Measurements from ENCODE around the gene SREBF2. TPM values are rescaled to one million over a fixed set of nuclear protein-coding genes. Genes with fewer than 3 reads are reported as not detected.

The SREBF2 gene
- total RNA-seq, 1 experiment from 2014 or later, result 159 TPM

- Histone ChIP-seq H3K36me3 (ENCODE audit: insufficient read depth, low read length) (peaks cover 11% of the 10 kb centered on the region), H3K79me2 (ENCODE audit: low read length) (peaks cover 3% of the 10 kb centered on the region), H3K27me3 (ENCODE audit: low read length) (no peaks in the 10 kb centered on the region), H3K27ac (ENCODE audit: low read length) (peak overlapping the region; percentile 100), H3K9me2 (replicated peaks; ENCODE audit: insufficient read depth, low read length) (no peaks in the 10 kb centered on the region), H2AFZ (ENCODE audit: low read length) (no peak overlapping the region), H3K4me2 (ENCODE audit: low read depth, low read length, poor library complexity, severe bottlenecking) (peak overlapping the region; percentile 25), H4K20me1 (ENCODE audit: insufficient read depth, low read depth, low read length) (no peaks in the 10 kb centered on the region), H3K9ac (ENCODE audit: low read length) (peak overlapping the region; percentile 69), H3K4me1 (ENCODE audit: low read length) (peaks cover 98% of the 10 kb centered on the region), H3K4me3 (ENCODE audit: low read length) (no peak overlapping the region), H3K9me3 (ENCODE audit: low read length) (no peaks in the 10 kb centered on the region)
- peak; percentile 57 for DNase-seq
These were observed 101.5 kb downstream of the SREBF2 start for GRCh38 chr22:41934284-41935014.

- Histone ChIP-seq H3K79me2 (ENCODE audit: low read length) (peaks cover 4% of the 10 kb centered on the region), H3K9me3 (ENCODE audit: low read length) (no peaks in the 10 kb centered on the region), H3K4me1 (ENCODE audit: low read length) (peaks cover 98% of the 10 kb centered on the region), H2AFZ (ENCODE audit: low read length) (no peak overlapping the region), H4K20me1 (ENCODE audit: insufficient read depth, low read depth, low read length) (no peaks in the 10 kb centered on the region), H3K4me2 (ENCODE audit: low read depth, low read length, poor library complexity, severe bottlenecking) (no peak overlapping the region), H3K4me3 (ENCODE audit: low read length) (no peak overlapping the region), H3K9ac (ENCODE audit: low read length) (peak overlapping the region; percentile 69), H3K27me3 (ENCODE audit: low read length) (no peaks in the 10 kb centered on the region), H3K9me2 (replicated peaks; ENCODE audit: insufficient read depth, low read length) (no peaks in the 10 kb centered on the region), H3K36me3 (ENCODE audit: insufficient read depth, low read length) (peaks cover 12% of the 10 kb centered on the region), H3K27ac (ENCODE audit: low read length) (peak overlapping the region; percentile 100)
- DNase-seq, result peak; percentile 63
These were observed 102.1 kb downstream of the SREBF2 start for GRCh38 chr22:41935015-41935351.

GRCh38 chr22:41935509-41935908 is 102.6 kb downstream of the SREBF2 start:
- Histone ChIP-seq H3K27ac (ENCODE audit: low read length) (peak overlapping the region; percentile 100), H3K9ac (ENCODE audit: low read length) (peak overlapping the region; percentile 69), H2AFZ (ENCODE audit: low read length) (no peak overlapping the region), H3K4me1 (ENCODE audit: low read length) (peaks cover 98% of the 10 kb centered on the region), H3K4me2 (ENCODE audit: low read depth, low read length, poor library complexity, severe bottlenecking) (peak overlapping the region; percentile 50), H3K4me3 (ENCODE audit: low read length) (no peak overlapping the region), H3K27me3 (ENCODE audit: low read length) (no peaks in the 10 kb centered on the region), H3K9me3 (ENCODE audit: low read length) (no peaks in the 10 kb centered on the region), H3K36me3 (ENCODE audit: insufficient read depth, low read length) (peaks cover 12% of the 10 kb centered on the region), H3K9me2 (replicated peaks; ENCODE audit: insufficient read depth, low read length) (no peaks in the 10 kb centered on the region), H4K20me1 (ENCODE audit: insufficient read depth, low read depth, low read length) (no peaks in the 10 kb centered on the region), H3K79me2 (ENCODE audit: low read length) (peaks cover 4% of the 10 kb centered on the region)
- peak; percentile 66 for DNase-seq

GRCh38 chr22:41936894-41937169 is 103.9 kb downstream of the SREBF2 start:
- no peaks in the 10 kb centered on the region for H3K9me3 ChIP-seq (ENCODE audit: low read length)
- peaks cover 17% of the 10 kb centered on the region for H3K36me3 ChIP-seq (ENCODE audit: insufficient read depth, low read length)

GRCh38 chr22:41939981-41940831 is 107.3 kb downstream of the SREBF2 start:
- DNase-seq, result peak; percentile 89
- H3K9ac ChIP-seq (ENCODE audit: low read length), result peak overlapping the region; percentile 63

More at GRCh38 chr22:41936894-41937169, 103.9 kb downstream of the SREBF2 start:
- H3K4me3 ChIP-seq (ENCODE audit: low read length), result no peak overlapping the region
- H3K27me3 ChIP-seq (ENCODE audit: low read length), result no peaks in the 10 kb centered on the region
- H3K4me2 ChIP-seq (ENCODE audit: low read depth, low read length, poor library complexity, severe bottlenecking), result peak overlapping the region; percentile 50
- peak overlapping the region; percentile 69 for H3K9ac ChIP-seq (ENCODE audit: low read length)
- no peaks in the 10 kb centered on the region for H4K20me1 ChIP-seq (ENCODE audit: insufficient read depth, low read depth, low read length)
- no peaks in the 10 kb centered on the region for H3K9me2 ChIP-seq (replicated peaks; ENCODE audit: insufficient read depth, low read length)
- peak; percentile 70 for DNase-seq
- peaks cover 99% of the 10 kb centered on the region for H3K4me1 ChIP-seq (ENCODE audit: low read length)
- peak overlapping the region; percentile 100 for H3K27ac ChIP-seq (ENCODE audit: low read length)
- peaks cover 4% of the 10 kb centered on the region for H3K79me2 ChIP-seq (ENCODE audit: low read length)
- no peak overlapping the region for H2AFZ ChIP-seq (ENCODE audit: low read length)

GRCh38 chr22:41940832-41941765 is 108.2 kb downstream of the SREBF2 start:
- Histone ChIP-seq H3K27ac (ENCODE audit: low read length) (peak overlapping the region; percentile 100), H3K4me2 (ENCODE audit: low read depth, low read length, poor library complexity, severe bottlenecking) (peak overlapping the region; percentile 40)
- DNase-seq, result peak; percentile 93

More at GRCh38 chr22:41939981-41940831, 107.3 kb downstream of the SREBF2 start:
- no peak overlapping the region for H2AFZ ChIP-seq (ENCODE audit: low read length)
- H3K9me3 ChIP-seq (ENCODE audit: low read length), result no peaks in the 10 kb centered on the region
- peaks cover 37% of the 10 kb centered on the region for H3K36me3 ChIP-seq (ENCODE audit: insufficient read depth, low read length)
- H4K20me1 ChIP-seq (ENCODE audit: insufficient read depth, low read depth, low read length), result no peaks in the 10 kb centered on the region
- peak overlapping the region; percentile 40 for H3K4me2 ChIP-seq (ENCODE audit: low read depth, low read length, poor library complexity, severe bottlenecking)
- no peaks in the 10 kb centered on the region for H3K9me2 ChIP-seq (replicated peaks; ENCODE audit: insufficient read depth, low read length)
- no peaks in the 10 kb centered on the region for H3K27me3 ChIP-seq (ENCODE audit: low read length)
- peak overlapping the region; percentile 27; the same call in 1 of the 2 replicates for H3K4me3 ChIP-seq (ENCODE audit: low read length)
- peaks cover 12% of the 10 kb centered on the region for H3K79me2 ChIP-seq (ENCODE audit: low read length)
- H3K4me1 ChIP-seq (ENCODE audit: low read length), result peaks cover 94% of the 10 kb centered on the region
- peak overlapping the region; percentile 100 for H3K27ac ChIP-seq (ENCODE audit: low read length)

GRCh38 chr22:41943661-41944209 is 110.8 kb downstream of the SREBF2 start:
- Histone ChIP-seq H3K4me1 (ENCODE audit: low read length) (peaks cover 77% of the 10 kb centered on the region), H3K27ac (ENCODE audit: low read length) (peak overlapping the region; percentile 99), H2AFZ (ENCODE audit: low read length) (no peak overlapping the region), H3K9me3 (ENCODE audit: low read length) (no peaks in the 10 kb centered on the region), H3K9me2 (replicated peaks; ENCODE audit: insufficient read depth, low read length) (no peaks in the 10 kb centered on the region), H3K4me3 (ENCODE audit: low read length) (no peak overlapping the region), H3K27me3 (ENCODE audit: low read length) (no peaks in the 10 kb centered on the region), H4K20me1 (ENCODE audit: insufficient read depth, low read depth, low read length) (no peaks in the 10 kb centered on the region), H3K9ac (ENCODE audit: low read length) (peak overlapping the region; percentile 29), H3K36me3 (ENCODE audit: insufficient read depth, low read length) (peaks cover 33% of the 10 kb centered on the region), H3K79me2 (ENCODE audit: low read length) (peaks cover 23% of the 10 kb centered on the region), H3K4me2 (ENCODE audit: low read depth, low read length, poor library complexity, severe bottlenecking) (peak overlapping the region; percentile 43)
- peak; percentile 46 for DNase-seq

More at GRCh38 chr22:41940832-41941765, 108.2 kb downstream of the SREBF2 start:
- H3K4me1 ChIP-seq (ENCODE audit: low read length), result peaks cover 86% of the 10 kb centered on the region
- peaks cover 18% of the 10 kb centered on the region for H3K79me2 ChIP-seq (ENCODE audit: low read length)
- H3K36me3 ChIP-seq (ENCODE audit: insufficient read depth, low read length), result peaks cover 37% of the 10 kb centered on the region
- no peak overlapping the region for H2AFZ ChIP-seq (ENCODE audit: low read length)
- H3K9me2 ChIP-seq (replicated peaks; ENCODE audit: insufficient read depth, low read length), result no peaks in the 10 kb centered on the region
- H3K27me3 ChIP-seq (ENCODE audit: low read length), result no peaks in the 10 kb centered on the region
- H4K20me1 ChIP-seq (ENCODE audit: insufficient read depth, low read depth, low read length), result no peaks in the 10 kb centered on the region
- H3K9me3 ChIP-seq (ENCODE audit: low read length), result no peaks in the 10 kb centered on the region
- H3K4me3 ChIP-seq (ENCODE audit: low read length), result peak overlapping the region; percentile 27; the same call in 1 of the 2 replicates
- H3K9ac ChIP-seq (ENCODE audit: low read length), result peak overlapping the region; percentile 58

Data from Karpas-422 (cell line).